GF-D8 (cell line): ENCODE results near the gene RPS8.
"Not testable (repeated sequence)": the region's sequence is repeated elsewhere in the genome, so short reads cannot be mapped to it uniquely, and the experiment has no call there.

Experiments used
- DNase-seq: peaks from one replicate; lab custom pipeline; 2025; lab: John Stamatoyannopoulos, UW

Gene RPS8

DNA sequence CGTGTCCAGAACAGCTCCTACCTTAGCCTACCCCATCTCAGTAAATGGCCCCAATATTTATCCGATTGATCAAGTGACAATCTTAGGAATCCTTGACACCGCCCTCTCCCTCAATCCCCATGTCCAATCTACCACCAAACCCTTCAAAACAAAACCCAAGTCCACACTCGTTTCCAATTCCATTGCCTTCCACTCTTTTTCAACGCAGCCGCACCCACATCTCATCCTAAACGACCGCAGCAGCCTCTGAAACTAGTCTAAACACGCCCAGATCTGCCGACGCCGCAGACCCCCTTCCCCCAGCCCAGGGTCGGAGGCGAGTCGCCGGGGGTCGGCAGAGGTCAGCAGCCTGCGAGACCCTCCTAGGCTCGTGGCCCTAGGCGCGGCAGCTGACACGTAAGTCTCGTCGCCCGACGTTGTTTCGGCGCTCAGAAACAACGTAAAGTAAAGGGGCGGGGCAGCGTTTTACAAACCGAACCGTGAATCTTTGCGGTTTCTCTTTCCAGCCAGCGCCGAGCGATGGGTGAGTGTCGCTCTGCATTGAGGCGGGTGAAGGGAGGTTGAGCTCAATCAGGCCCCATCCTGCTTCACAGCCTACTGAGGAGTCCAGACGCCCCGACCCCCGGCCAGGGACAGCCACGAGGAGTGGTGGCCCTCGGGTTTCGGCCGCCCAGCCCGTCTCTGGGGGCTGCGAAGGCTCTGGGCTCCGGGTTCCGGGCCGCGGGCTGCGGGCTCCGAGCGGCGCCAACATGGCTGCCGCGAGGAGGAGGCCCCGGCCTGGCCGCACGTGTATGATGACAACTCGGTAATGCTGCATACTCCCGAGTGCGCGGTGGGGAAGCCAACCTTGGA, at the start of gene RPS8:
Gene RPS8 (plus strand): TSS at position 463 of the 852 bp plus-strand sequence. CDS start 57 bp downstream, at position 520.
- peak; percentile 75 for DNase-seq

DNA sequence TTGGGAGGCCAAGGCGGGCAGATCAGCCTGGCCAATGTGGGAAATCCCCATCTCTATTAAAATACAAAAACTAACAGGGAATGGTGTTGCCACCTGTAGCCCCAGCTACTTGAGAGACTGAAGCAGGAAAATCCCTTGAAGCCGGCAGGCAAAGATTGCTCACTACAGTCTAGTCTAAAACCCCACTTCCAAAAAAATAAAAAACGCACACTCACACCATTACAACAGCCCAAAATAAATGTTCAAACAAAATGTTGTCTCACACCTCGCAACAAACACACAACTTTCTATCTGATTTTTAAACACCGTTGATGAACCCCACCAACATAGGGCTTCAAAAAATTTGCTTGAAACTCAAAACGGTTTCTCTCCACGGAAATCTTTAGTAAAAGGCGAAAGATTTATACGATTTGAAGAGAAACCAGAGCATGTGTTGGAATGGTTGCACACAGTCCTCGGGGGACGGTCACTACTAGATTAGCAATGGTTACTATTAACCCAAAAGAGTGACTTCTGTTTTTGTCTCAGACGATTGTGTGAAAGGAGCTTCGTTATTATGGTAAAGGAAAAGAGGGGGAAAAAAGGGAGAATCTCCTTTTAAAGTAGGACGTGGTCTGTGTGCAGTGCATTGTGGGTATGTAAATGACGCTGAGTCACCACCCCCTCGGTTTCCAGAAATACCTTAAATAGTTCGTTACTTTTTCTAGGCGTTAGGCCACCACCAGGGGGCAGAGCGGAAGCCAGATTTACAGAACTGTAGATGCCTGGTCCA, 44.4 kb upstream of the RPS8 start, which contains the start of gene RNU5D-1:
Gene RNU5D-1 (minus strand): TSS at position 430 of the 772 bp plus-strand sequence.
- DNase-seq: peak; percentile 91

DNA sequence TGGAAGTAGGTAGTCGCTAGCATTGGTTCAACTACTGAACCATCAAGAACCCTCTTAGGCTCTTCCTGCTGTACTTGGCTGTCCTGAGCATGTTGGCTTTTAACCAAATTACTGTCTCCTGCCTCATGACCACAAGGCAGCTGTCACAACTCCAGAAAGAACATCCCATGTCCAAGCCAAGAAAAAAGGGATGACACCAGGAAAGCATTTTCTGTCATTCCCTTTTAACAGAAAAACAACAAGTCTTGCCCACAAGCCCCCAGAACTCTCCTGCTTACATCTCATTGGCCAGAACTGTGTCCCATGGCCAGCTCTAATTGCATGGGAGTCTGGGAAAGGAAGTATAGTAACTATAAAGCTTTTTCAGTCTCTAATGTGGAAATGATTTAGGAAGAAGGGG, 42.0 kb upstream of the RPS8 start:
- DNase-seq: no peak

DNA sequence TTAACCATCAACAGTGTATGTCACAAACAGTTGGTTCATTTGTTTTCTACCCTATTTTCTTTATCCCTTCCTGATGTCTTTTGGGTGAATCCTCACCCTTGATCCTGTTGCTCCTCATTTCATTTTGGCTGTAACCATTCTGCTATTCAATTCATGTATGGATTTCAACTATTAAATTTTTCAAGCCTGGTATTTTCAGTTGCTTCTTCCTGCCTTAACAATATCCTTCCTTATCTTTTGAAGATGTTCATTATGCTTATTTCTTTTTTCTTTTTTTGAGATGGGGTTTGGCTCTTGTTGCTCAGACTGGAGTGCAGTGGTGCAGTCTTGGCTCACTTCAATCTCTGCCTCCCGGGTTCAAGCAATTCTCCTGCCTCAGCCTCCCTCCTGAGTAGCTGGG, 41.6 kb upstream of the RPS8 start:
- no peak for DNase-seq

DNA sequence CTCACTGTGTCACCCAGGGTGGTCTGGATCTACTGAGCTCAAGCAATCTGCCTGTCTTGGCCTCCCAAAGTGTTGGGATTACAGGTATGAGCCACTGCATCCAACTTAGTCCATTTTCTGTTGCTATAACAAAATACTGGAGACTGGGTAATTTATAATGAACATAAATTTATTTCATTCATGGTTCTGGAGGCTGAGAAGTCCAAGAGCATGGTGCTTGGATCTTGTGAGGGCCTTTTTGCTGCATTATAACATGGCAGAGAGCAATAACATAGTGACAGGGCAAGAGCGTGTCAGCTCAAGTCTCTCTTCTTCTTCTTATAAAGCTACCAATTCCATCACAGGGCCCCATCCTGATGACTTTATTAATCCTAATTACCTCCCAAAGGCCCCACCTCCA, 39.3 kb upstream of the RPS8 start:
- DNase-seq: no peak

DNA sequence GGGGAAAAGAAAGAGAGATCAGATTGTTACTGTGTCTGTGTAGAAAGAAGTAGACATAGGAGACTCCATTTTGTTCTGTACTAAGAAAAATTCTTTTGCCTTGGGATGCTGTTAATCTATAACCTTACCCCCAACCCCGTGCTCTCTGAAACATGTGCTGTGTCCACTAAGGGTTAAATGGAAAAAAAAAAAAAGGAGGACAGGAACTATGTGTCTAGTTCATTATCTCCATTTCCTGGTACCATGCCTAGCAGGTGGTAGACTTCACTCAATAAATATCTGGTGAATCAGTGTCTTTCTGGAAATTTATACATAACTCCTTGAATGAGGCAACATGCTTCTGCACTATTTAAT, 36.4 kb upstream of the RPS8 start:
- DNase-seq: not testable (repeated sequence)

DNA sequence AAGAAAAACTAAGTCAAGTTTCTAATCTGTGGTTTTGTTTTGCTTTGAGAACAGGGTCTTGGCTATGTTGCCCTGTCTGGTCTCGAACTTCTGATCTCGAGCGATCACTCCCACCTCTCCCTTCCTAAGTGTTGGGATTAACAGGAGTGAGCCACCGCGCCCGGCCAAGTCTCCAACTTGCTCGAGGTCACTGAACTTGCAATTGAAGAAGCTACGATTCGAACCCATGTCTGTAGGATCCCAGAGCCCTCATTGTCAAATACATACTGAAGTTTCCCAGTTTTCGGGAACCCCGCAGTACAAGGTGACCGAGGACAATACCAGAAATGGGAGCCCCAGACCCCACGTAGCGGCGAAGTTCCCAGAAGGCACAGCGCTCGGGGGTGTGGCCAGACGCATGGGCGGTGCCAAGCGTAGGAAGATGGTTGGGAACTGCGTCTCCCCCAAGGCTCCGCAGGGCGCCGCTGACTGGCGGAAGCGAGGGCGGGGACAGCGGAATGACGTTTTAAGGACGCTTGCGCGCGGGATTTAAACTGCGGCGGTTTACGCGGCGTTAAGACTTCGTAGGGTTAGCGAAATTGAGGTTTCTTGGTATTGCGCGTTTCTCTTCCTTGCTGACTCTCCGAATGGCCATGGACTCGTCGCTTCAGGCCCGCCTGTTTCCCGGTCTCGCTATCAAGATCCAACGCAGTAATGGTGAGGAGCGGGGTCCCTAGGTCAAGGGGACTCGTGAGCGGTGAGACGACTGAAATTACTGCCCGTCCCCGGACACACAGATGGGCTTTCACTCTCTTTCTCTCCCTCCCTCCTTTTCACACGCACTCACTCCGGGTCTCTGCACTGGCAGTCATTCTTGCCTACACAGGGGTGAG, 35.8 kb upstream of the RPS8 start, which contains the start of gene KIF2C:
Gene KIF2C (plus strand): TSS at position 531 of the 872 bp plus-strand sequence. CDS start 96 bp downstream, at position 627.
- peak; percentile 94 for DNase-seq

DNA sequence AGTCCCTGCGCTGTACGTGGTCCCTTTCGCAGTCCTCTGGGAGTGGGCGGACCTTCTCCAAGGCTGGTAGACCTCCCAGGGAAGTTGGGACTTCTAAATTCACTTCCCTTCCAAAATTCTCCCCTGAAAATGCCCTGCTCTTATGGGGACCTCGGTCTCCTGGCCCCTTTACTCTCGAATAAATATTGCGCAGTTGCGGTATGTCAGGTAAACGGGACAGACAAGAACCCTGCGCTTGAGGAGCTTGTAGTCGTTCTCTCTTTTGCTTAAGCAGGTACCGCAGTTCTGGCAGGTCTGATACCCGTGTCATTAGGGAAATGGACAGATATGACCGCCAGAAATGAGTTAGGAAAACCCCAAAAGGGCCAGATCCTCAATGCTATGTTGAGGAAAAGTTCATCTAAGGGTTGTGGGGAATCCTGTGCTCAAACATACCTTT, 35.1 kb upstream of the RPS8 start:
- DNase-seq: no peak

DNA sequence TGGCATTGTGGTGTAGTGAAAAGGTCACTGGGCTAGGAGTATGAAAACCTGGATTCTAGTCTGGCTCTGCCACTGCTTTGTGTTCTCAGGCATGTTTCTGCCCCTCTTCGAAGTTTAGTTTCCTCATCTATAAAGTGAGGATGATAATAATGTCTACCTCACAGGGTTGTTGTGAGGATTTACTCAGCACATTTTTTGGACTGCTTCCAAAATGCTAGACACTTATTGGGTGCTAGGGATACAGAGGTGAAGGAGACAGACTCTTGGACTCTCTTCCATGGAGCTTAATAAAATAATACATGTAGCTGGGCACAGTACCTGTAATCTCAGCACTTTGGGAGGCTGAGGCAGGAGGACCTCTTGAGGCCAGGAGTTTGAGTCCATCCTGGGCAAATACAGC, 32.1 kb upstream of the RPS8 start:
- no peak for DNase-seq

DNA sequence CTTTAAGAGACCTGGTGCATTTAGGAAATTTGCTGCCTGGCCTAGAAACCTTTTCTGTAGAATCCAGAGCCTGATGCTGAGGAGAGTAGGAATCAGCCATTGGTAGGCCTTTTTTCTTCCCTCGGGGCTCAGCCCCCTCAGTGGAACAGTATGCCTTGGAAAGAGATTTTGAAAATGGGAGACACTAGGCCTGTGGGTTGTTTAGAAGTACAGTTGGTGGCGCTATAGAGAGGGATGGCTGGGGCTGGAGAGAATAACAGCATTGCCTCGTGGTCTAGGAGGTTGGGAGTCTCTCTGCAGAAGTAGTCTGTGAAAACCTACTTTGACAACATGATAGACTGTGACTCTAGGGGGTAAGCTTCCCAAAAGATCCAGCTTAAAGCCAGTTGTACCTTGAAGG, 27.5 kb upstream of the RPS8 start:
- no peak for DNase-seq

DNA sequence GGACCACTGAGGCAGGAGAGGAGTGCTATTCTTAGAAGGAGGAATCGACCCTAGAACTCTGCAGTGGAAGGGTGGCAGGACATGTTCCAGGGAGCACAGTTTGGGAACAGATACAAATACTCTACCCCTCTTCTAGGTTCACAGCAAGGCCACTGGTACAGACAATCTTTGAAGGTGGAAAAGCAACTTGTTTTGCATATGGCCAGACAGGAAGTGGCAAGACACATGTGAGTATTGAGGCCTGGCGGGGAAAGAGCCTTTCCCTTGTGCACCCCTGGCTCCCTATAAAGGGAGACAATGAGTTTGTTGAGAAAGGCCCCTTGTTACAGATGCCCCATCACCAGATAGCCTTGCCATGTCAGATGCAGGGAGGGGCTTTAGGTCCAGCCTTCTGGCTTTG, 17.9 kb upstream of the RPS8 start:
- DNase-seq: no peak

DNA sequence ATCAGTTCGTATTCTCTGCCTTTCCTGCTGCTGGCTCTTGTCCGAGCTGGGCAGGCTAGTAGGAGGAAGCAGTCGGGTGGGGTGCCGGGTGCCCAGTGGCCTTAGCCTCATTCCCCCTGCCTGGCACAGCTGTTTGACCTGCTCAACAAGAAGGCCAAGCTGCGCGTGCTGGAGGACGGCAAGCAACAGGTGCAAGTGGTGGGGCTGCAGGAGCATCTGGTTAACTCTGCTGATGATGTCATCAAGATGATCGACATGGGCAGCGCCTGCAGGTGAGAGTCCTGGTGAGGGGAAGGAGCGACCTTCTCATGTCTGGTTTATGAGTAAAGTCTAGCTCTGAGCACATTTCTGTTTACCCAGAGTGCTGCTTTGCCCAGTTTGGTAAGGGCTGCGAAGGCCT, 16.3 kb upstream of the RPS8 start:
- no peak for DNase-seq

DNA sequence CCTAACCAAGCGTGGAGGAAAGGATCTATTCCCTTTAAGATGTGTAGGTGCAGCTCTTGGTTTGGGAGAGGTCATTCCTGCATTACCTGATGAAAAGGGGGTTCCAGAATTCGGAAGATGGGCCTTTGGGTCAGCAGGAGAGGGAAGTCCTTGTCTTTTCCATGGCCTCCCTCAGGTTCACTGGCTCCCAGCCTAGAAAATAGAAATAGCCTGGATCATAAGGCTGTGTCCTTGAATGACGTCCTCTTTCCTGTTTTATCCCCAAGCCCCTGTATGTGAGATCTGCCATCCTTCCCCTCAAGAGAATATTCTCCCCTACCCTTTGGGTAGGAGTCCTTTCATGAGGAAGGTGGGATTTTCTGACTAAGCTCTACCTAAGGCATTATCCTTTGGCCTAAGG, 14.5 kb upstream of the RPS8 start:
- no peak for DNase-seq

DNA sequence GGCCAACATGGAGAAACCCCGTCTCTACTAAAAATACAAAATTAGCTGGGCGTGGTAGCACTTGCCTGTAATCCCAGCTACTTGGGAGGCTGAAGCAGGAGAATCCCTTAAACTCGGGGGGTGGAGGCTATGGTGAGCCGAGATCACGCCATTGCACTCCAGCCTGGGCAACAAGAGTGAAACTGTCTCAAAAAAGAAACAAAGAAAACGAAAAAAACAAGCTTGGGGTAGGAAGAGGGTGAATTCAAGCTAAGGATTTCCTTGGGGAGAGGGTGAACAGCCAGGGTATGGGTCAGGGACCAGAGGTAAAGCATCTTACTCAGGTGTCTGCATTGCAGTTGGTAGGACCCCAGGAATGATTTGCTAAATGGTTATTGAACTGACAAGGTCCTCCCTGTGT, 8.9 kb upstream of the RPS8 start:
- DNase-seq: not testable (repeated sequence)

DNA sequence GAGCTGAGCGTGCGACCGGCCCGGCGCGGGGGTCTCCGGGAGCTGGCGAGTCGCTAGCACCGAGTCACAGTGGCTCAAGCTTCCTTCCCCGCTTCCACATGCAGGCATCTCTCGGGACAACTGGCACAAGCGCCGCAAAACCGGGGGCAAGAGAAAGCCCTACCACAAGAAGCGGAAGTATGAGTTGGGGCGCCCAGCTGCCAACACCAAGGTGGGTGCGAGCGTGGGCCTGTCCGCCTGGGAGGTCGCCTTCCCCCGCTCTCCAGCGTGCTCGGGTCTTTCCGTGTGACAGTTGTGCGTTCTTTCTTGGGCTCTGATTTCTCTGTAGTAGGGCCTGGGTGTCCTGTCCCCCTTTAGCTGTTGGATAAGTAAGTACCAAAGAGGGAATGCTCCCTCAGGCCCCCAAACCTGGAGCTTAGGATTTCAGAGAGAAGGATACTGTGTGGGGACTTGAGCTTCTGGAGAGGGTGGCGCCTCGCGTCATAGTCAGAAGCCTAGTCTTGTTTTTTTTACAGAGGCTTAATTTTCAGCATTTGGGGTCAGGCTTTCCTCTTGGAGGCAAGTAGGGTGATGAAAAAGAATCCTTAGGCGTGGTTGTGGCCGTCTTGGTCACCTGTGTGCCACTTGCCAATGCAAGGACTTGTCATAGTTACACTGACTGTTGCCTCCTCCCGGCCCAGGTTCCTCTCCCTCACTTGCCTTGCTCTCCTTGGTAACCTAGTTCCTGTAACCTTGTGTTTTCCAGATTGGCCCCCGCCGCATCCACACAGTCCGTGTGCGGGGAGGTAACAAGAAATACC, 790 bp downstream of the RPS8 start:
- DNase-seq: no peak

DNA sequence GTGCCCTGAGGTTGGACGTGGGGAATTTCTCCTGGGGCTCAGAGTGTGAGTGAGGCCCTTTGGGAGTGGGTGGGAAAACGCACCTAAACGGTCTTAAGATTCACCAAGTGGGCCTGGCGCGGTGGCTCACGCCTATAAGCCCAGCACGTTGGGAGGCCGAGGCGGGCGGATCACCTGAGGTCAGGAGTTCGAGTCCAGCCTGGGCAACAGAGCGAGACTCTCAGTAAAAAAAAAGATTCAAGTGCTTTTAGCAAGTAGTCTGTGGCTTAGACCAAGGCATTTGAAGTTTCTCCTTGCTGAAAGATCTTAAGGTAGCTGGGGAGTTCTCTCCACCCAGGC, 1.4 kb downstream of the RPS8 start:
- no peak for DNase-seq

DNA sequence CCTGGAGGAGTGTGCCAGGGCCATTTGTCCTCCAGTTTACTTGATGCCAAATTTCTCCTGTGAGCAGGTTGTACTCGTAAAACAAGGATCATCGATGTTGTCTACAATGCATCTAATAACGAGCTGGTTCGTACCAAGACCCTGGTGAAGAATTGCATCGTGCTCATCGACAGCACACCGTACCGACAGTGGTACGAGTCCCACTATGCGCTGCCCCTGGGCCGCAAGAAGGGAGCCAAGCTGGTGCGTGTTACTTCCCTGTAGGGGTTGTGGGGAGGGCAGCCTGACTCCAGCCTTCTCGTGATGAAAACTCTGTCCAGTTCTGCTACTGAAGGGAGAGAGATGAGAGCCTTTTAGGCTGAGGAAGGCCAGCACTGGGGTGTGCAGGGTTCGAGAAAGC, 2.2 kb downstream of the RPS8 start:
- no peak for DNase-seq

DNA sequence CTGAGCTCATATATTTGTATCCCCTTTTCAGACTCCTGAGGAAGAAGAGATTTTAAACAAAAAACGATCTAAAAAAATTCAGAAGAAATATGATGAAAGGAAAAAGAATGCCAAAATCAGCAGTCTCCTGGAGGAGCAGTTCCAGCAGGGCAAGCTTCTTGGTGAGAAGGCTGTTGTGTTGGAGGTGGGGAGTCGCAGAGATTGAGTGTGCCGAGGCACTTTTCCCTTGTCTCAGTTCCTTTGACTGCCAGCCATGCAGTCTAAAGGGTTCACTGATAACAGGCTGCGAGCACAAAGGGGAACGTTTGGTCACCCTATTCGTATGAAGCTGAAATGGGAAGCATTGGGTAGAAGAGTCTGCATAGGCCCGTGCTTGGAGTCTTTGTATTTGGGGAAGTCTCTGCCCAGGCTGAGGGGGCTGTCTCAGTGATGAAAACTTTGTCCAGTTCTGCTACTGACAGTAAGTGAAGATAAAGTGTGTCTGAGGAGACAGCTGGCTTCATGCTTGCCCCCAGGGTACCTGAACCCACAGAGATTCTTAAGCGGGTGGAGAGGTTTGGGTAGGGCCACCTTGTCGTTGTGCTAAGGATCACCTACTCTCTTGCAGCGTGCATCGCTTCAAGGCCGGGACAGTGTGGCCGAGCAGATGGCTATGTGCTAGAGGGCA, 2.8 kb downstream of the RPS8 start:
- DNase-seq: no peak

DNA sequence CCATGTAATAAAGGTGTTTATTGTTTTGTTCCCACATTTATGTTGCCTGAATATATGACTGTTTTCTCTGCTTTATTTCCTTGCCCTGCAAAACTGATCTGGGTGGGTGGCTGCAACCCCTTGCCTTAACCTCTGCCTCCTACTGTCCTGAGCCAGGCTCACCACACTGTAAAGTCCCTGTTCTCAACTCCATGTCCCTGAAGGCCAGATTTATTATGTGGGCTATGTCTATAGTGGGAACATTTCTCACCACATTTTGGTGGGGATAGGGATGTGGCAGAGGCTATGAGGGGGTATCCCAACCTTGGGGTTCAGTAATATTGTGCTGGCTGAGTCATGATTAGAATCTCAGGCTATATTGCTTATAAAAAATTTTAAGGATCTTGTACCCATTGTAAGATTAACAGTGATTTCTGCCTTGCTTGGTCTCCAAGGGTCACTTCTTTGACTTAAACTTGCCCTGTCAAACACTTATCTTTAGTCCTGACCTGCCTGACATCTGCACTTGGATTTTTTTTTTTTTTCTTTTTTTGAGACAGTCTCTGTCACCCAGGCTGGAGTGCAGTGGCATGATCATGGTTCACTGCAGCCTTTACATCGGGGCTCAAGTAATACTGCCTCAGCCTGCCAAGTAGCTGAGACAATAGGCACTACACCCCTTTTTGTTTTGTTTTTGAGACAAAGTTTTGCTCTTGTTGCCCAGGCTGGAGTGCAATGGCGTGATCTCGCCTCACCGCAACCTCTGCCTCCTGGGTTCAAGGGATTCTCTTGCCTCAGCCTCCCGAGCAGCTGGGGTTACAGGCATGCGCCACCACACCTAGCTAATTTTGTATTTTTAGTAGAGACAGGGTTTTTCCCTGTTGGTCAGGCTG, 3.6 kb downstream of the RPS8 start:
- DNase-seq: no peak

DNA sequence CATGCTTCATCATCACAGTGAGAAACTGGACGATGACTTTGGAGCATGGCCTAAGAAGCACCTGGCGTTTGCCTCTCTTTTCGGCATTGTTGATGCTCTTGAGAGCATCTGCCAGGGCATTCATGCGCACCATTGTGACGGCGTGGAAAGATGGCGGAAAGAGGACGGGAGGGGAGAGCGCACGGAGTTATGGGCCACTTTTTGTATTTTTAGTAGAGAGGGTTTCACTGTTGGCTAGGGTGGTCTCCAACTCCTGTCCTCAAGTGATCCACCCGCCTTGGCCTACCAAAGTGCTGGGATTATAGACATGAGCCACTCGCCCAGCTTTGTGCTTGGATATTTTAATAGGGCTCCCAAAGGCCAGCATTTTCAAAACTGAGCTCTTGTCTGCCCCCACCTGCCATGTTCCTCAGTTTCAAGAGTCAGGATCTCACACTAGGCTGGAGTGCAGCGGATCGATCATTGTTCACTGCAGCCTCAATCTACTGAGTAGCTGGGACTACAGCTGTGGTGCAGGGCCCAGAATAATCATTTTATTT, 5.3 kb downstream of the RPS8 start:
- no peak for DNase-seq
